Esophagus squamous epithelium (tissue), 5 donors: Measurements from ENCODE around the gene ATP2B3. TPM values are rescaled to one million over a fixed set of nuclear protein-coding genes. Genes with fewer than 3 reads are reported as not detected.

Source experiments
- DNase-seq: peaks from one replicate; lab custom pipeline; 2025; lab: John Stamatoyannopoulos, UW
- H3K27ac ChIP-seq, 4 donors: fragments of 200-600 bp; sonication (generic); one replicate each; pipeline ENCODE4 v1.5.1; 2016 to 2019; ENCODE audit warnings: mild to moderate bottlenecking in 1 of 4
- H3K27me3 ChIP-seq, 4 donors: fragments of 200-600 bp; sonication (generic); 1 replicate in 3 of 4; 2 replicates in 1 of 4; pipeline versions ENCODE4 v1.5.1 to v1.6.0; 2017 to 2021; ENCODE audit warnings: antibody characterized with exemption in 1 of 4
- H3K36me3 ChIP-seq, 3 donors: fragments of 200-600 bp; sonication (generic); one replicate each; pipeline ENCODE4 v1.5.1; 2016 to 2019
- H3K4me1 ChIP-seq, 3 donors: fragments of 200-600 bp; sonication (generic); one replicate each; pipeline ENCODE4 v1.5.1; 2017 to 2019
- H3K4me3 ChIP-seq, 4 donors: fragments of 200-600 bp; sonication (generic); 1 replicate in 3 of 4; 2 replicates in 1 of 4; pipeline ENCODE4 v1.5.1; 2016 to 2019; ENCODE audit warnings: mild to moderate bottlenecking in 2 of 4, moderate library complexity in 1 of 4
- H3K9me3 ChIP-seq, 3 donors: fragments of 200-600 bp; sonication (generic); one replicate each; pipeline ENCODE4 v1.5.1; 2016 to 2019
- CTCF ChIP-seq, 6 experiments: fragments of 450-650 bp in 4 of 6; fragments of 200-600 bp in 2 of 6; sonication (generic) in 2 of 6; IDR thresholded peaks; one replicate each; pipeline ENCODE4 v1.5.1; 2016 to 2019; ENCODE audit warnings: antibody characterized with exemption in 6 of 6, mild to moderate bottlenecking in 4 of 6, moderate library complexity in 4 of 6
- POLR2A ChIP-seq, 4 donors: fragments of 450-650 bp; IDR thresholded peaks; one replicate each; pipeline ENCODE4 v1.6.1; 2017; ENCODE audit warnings: antibody characterized with exemption in 4 of 4, mild to moderate bottlenecking in 4 of 4, moderate library complexity in 3 of 4
- WGBS, 2 donors: methylation state at CpG; one replicate each; pipeline ENCODE4 v1.1.5; 2018; 5-methylcytosine and 5-hydroxymethylcytosine counted together
- intact Hi-C: fragments of 100-400 bp; cut with DNase I; formaldehyde crosslinking; loops from one replicate; pipeline ENCODE4 v1.15.0; 2022
- total RNA-seq, 4 donors: library from RNA; depleted of rRNA; stranded (reverse); fragments of >200 nt; gene quantifications; one replicate each; pipeline ENCODE4 v1.1.0, GENCODE V29; 2016
- donor health status: DM: yes; HTN: yes; CAD: no.

Gene ATP2B3
- total RNA-seq, 4 donors from 2014 or later: not detected

DNA sequence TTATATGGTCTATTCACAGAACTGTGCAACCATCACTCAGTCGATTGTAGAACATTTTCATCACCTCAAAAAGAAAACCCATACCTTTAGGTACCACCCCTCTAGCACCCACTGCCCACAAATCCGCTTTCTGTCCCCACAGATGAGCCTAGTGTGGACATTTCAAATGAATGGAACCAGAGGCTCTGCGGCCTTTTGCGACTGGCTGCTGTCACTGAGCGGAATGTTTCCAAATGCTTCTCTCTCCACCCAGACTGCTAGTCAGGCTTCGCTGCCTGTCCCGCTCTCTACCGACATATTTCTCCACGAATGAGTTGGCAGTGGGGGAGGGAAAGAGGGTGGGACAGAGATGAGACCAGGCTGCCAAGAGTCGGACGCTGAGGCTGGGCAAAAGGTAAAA lies 24.4 kb upstream of the ATP2B3 start:
- peaks cover 9 to 53% (median 11%) of the 10 kb centered on the region in 3 donors for H3K4me1 ChIP-seq
- no peak overlapping the region for H3K4me3 ChIP-seq
- H3K27me3 ChIP-seq: peaks cover 0 to 13% (median 0%) of the 10 kb centered on the region in 4 donors
- intact Hi-C loops: no loop called here
- H3K27ac ChIP-seq: no peak overlapping the region
- TF ChIP-seq POLR2A (IDR thresholded peaks at IDR 0.05) (no peak), CTCF (IDR thresholded peaks at IDR 0.05) (no peak)
- 71 to 91% methylated on average over 9 to 11 of the region's 11 CpGs for WGBS, 2 donors
- no peak for DNase-seq
- H3K9me3 ChIP-seq: no peaks in the 10 kb centered on the region
- no peaks in the 10 kb centered on the region for H3K36me3 ChIP-seq

DNA sequence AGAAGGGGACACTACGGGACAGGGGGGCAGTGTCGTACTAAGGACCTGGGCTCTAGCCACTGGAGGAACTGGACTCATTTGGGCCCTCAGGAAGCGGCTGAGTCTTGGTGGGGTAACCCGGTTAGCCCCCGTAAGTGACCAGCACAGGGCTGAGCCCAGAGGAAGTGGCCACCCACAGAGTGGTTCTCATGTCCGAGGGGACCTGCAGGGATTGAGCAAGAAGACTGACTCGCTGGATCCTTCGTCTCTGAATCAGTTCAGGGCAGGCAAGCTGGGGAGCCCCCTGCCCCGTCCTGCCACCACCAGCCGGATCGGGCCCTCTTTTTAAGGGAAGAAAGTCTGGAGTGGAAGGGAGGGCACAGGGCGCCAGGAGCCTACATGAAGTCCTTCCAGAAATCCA lies 23.4 kb upstream of the ATP2B3 start:
- H3K27me3 ChIP-seq: peaks cover 0 to 13% (median 0%) of the 10 kb centered on the region in 4 donors
- 73 to 80% methylated on average over 6 of the region's 12 CpGs for WGBS, 2 donors
- no peaks in the 10 kb centered on the region for H3K36me3 ChIP-seq
- DNase-seq: no peak
- peak overlapping the region in 3 of 4 donors; percentile 38 to 64 (median 52) for H3K27ac ChIP-seq
- H3K4me3 ChIP-seq: peak overlapping the region in 1 of 4 donors; percentile 57
- H3K4me1 ChIP-seq: peaks cover 0 to 45% (median 3%) of the 10 kb centered on the region in 3 donors
- intact Hi-C loops: no loop called here
- H3K9me3 ChIP-seq: no peaks in the 10 kb centered on the region
- no peak for TF ChIP-seq POLR2A (IDR thresholded peaks at IDR 0.05)
- TF ChIP-seq CTCF (IDR thresholded peaks at IDR 0.05): no peak

GRCh38 chrX:153494541-153495361 lies 22.7 kb upstream of the ATP2B3 start, which contains the start of gene BGN:
Gene BGN, plus strand, starts transcription at chrX:153494980. Its CDS starts 9,652 bp downstream, at chrX:153504632.
- no peaks in the 10 kb centered on the region for H3K9me3 ChIP-seq
- H3K4me3 ChIP-seq: peak within 1 kb of the TSS in 3 of 4 donors; percentile 26 to 57 (median 30)
- H3K27me3 ChIP-seq: peaks cover 0 to 13% (median 0%) of the 10 kb centered on the region in 4 donors
- no peak for DNase-seq
- H3K36me3 ChIP-seq: no peaks in the 10 kb centered on the region
- peak within 1 kb of the TSS in 3 of 4 donors; percentile 38 to 64 (median 52) for H3K27ac ChIP-seq
- intact Hi-C loops: no loop called here
- WGBS, 2 donors: 10 to 41% methylated on average over 10 to 11 of the region's 41 CpGs
- H3K4me1 ChIP-seq: peaks cover 0 to 50% (median 6%) of the 10 kb centered on the region in 3 donors
- TF ChIP-seq CTCF (IDR thresholded peaks at IDR 0.05): peak in 2 of 6 experiments; percentile 18 to 23
- TF ChIP-seq POLR2A (IDR thresholded peaks at IDR 0.05): no peak

DNA sequence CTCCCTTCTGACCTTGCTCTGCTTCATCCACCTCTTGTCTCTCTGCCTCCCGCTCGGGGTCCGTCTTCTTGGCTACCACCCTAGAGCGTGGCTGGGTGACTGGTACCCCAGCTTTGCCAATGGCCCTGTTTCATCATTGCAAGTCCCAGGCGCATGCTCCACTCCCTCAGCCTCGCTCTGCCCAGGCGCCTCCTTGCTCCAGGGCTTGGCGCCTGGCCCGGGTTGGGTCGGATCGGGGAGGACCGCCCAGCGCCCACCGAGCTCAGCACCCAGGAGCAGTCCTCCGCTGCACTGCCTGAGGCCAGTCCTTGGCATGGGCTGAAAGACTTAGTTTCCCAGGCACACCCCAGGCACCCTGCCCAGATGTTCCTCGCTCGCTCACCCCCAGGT lies 22.1 kb upstream of the ATP2B3 start:
- H3K27ac ChIP-seq: peak overlapping the region in 3 of 4 donors; percentile 38 to 64 (median 52)
- peaks cover 0 to 13% (median 0%) of the 10 kb centered on the region in 4 donors for H3K27me3 ChIP-seq
- peak overlapping the region in 3 of 4 donors; percentile 26 to 57 (median 30) for H3K4me3 ChIP-seq
- no peak for DNase-seq
- TF ChIP-seq POLR2A (IDR thresholded peaks at IDR 0.05) (no peak), CTCF (IDR thresholded peaks at IDR 0.05) (no peak)
- no peaks in the 10 kb centered on the region for H3K9me3 ChIP-seq
- intact Hi-C loops: no loop called here
- H3K36me3 ChIP-seq: no peaks in the 10 kb centered on the region
- 13 to 58% methylated on average over 8 to 9 of the region's 17 CpGs for WGBS, 2 donors
- H3K4me1 ChIP-seq: peaks cover 0 to 56% (median 7%) of the 10 kb centered on the region in 3 donors
